Uterus (tissue), 2 donors: ENCODE measurements around the gene ASMTL.

Source experiments
- POLR2A ChIP-seq, 2 donors: fragments of 450-650 bp; IDR thresholded peaks; one replicate each; pipeline ENCODE4 v1.6.1; 2016; ENCODE audit warnings: antibody characterized with exemption in 2 of 2, mild to moderate bottlenecking in 1 of 2, moderate library complexity in 1 of 2
- TF ChIP-seq, protein P1 (sequence below), 4 experiments: fragments of 200-600 bp in 2 of 4; fragments of 450-650 bp in 2 of 4; sonication (generic) in 2 of 4; IDR thresholded peaks; one replicate each; pipeline ENCODE4 v1.5.1; 2016 to 2019; ENCODE audit warnings: antibody characterized with exemption in 4 of 4, mild to moderate bottlenecking in 2 of 4, moderate library complexity in 1 of 4

DNA sequence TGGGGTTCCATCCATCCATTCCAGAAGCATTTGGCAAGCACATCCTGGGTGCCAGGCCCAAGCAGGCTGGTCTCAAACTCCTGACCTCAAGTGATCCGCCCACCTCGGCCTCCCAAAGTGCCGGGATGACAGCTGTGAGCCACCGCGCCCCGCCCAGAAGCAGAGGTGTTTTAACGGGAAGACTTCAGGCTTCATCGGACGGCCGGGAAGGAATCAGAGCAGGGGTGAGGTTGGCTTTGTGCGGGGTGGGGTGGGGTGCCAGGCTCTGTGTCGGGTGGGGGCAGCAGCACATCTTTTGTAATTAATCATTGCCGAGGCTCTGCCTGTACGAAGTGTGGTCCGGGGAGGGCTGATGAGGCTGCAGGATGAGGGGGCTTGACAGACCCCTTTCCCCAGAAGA lies 55.7 kb downstream of the ASMTL start:
- TF ChIP-seq, protein P1, sequence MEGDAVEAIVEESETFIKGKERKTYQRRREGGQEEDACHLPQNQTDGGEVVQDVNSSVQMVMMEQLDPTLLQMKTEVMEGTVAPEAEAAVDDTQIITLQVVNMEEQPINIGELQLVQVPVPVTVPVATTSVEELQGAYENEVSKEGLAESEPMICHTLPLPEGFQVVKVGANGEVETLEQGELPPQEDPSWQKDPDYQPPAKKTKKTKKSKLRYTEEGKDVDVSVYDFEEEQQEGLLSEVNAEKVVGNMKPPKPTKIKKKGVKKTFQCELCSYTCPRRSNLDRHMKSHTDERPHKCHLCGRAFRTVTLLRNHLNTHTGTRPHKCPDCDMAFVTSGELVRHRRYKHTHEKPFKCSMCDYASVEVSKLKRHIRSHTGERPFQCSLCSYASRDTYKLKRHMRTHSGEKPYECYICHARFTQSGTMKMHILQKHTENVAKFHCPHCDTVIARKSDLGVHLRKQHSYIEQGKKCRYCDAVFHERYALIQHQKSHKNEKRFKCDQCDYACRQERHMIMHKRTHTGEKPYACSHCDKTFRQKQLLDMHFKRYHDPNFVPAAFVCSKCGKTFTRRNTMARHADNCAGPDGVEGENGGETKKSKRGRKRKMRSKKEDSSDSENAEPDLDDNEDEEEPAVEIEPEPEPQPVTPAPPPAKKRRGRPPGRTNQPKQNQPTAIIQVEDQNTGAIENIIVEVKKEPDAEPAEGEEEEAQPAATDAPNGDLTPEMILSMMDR (IDR thresholded peaks at IDR 0.05), result no peak
- no peak for TF ChIP-seq POLR2A (IDR thresholded peaks at IDR 0.05)
